HCT116 (cell line): ENCODE results near the gene C5orf52. TPM values are rescaled to one million over a fixed set of nuclear protein-coding genes. Genes with fewer than 3 reads are reported as not detected.

Experiments used
- ATAC-seq: fragments of 200-7000 bp; cut with Tn5 transposase; 2 replicates; pipeline ENCODE4 v1.9.1; 2020; ENCODE audit warnings: mild to moderate bottlenecking, moderate library complexity
- BruUV-seq: library from RNA; stranded (reverse); fragments of 400-500 nt; replicated peaks from 2 replicates; lab custom pipeline; 2021; lab: Mats Ljungman, UMichigan
- CTCF ChIA-PET: fragments of 300-600 bp; sonication (Branson Sonifier 250); formaldehyde crosslinking; loops from one replicate; lab custom pipeline; 2021; ENCODE audit warnings: antibody characterized with exemption; lab: Charles Lee
- POLR2A ChIA-PET: fragments of 300-600, 350-600 bp; sonication (Branson Sonifier 250); formaldehyde crosslinking; loops from one replicate; lab custom pipeline; 2021; ENCODE audit warnings: antibody characterized with exemption; lab: Charles Lee
- RAD21 ChIA-PET, 2 experiments: fragments of 300-600 bp; sonication (Branson Sonifier 250); formaldehyde crosslinking; loops; one replicate each; lab custom pipeline; 2023; ENCODE audit warnings: low total read pairs in 2 of 2; ENCODE audit not compliant: uncharacterized antibody in 2 of 2, unreplicated experiment in 2 of 2, low non-redundant PET in 1 of 2; lab: Charles Lee
- DNase-seq: peaks from one replicate; pipeline ENCODE4 v3.0.0-alpha.2; 2010; ENCODE audit warnings: low read depth, low spot score
- H2AFZ ChIP-seq: fragments of 200-600 bp; shearing (Covaris generic), sonication (generic); 2 replicates; pipeline ENCODE4 v1.6.1; 2017; ENCODE audit warnings: low read depth, mixed run types, mixed read lengths, antibody characterized with exemption, low read length; ENCODE audit not compliant: poor library complexity, severe bottlenecking
- H3K27ac ChIP-seq: 2 replicates; pipeline ENCODE4 v1.5.1; 2012; ENCODE audit warnings: low read depth, low read length
- H3K27me3 ChIP-seq: fragments of 200-600 bp; sonication (generic); 2 replicates; pipeline ENCODE4 v1.6.1; 2016; ENCODE audit warnings: mixed run types, low read length, mixed read lengths; ENCODE audit not compliant: insufficient read depth
- H3K36me3 ChIP-seq, 2 experiments: fragments of 200-500 bp in 1 of 2; fragments of 200-600 bp in 1 of 2; sonication (Bioruptor generic) in 1 of 2; sonication (generic) in 1 of 2; 2 replicates each; pipeline versions ENCODE4 v1.5.1 to v1.6.1; 2014 to 2016; ENCODE audit warnings: low read length in 2 of 2, inconsistent platforms in 1 of 2, mixed read lengths in 1 of 2, mixed run types in 1 of 2; ENCODE audit not compliant: insufficient read depth in 2 of 2, control insufficient read depth in 1 of 2
- H3K4me1 ChIP-seq, 2 experiments: fragments of 200-600 bp in 1 of 2; sonication (generic) in 1 of 2; 2 replicates each; pipeline versions ENCODE4 v1.5.1 to v1.6.1; 2012 to 2017; ENCODE audit warnings: low read length in 2 of 2, inconsistent platforms in 1 of 2, mild to moderate bottlenecking in 1 of 2, mixed read lengths in 1 of 2, mixed run types in 1 of 2, moderate library complexity in 1 of 2; ENCODE audit not compliant: insufficient read depth in 2 of 2, control insufficient read depth in 1 of 2
- H3K4me2 ChIP-seq: fragments of 200-600 bp; sonication (generic); 2 replicates; pipeline ENCODE4 v1.6.1; 2017; ENCODE audit warnings: mixed run types, low read length, mixed read lengths
- H3K4me3 ChIP-seq, 2 experiments: fragments of 200-600 bp in 1 of 2; sonication (generic) in 1 of 2; replicated peaks in 1 of 2; 2 replicates each; pipeline ENCODE4 v1.5.1; 2011 to 2016; ENCODE audit warnings: low read length in 2 of 2, control low read depth in 1 of 2, low read depth in 1 of 2, mild to moderate bottlenecking in 1 of 2, mixed read lengths in 1 of 2, mixed run types in 1 of 2
- H3K79me2 ChIP-seq: fragments of 200-600 bp; sonication (generic); 2 replicates; pipeline ENCODE4 v1.6.1; 2017; ENCODE audit warnings: mild to moderate bottlenecking, mixed run types, low read length, moderate library complexity, mixed read lengths; ENCODE audit not compliant: insufficient read depth
- H3K9ac ChIP-seq: fragments of 200-600 bp; sonication (generic); 2 replicates; pipeline ENCODE4 v1.6.1; 2016; ENCODE audit warnings: low read length, mixed read lengths
- H3K9me2 ChIP-seq: fragments of 200-600 bp; sonication (generic), shearing (Covaris generic); 2 replicates; pipeline ENCODE4 v1.6.1; 2017; ENCODE audit warnings: mixed run types, mild to moderate bottlenecking, moderate library complexity; ENCODE audit not compliant: insufficient read depth
- H3K9me3 ChIP-seq, 2 experiments: fragments of 200-500 bp in 1 of 2; fragments of 200-600 bp in 1 of 2; sonication (Bioruptor generic) in 1 of 2; sonication (generic) in 1 of 2; 2 replicates each; pipeline ENCODE4 v1.6.1; 2014 to 2017; ENCODE audit warnings: low read length in 2 of 2, mixed read lengths in 2 of 2, inconsistent platforms in 1 of 2, low read depth in 1 of 2, mild to moderate bottlenecking in 1 of 2, mixed run types in 1 of 2, moderate library complexity in 1 of 2; ENCODE audit not compliant: control insufficient read depth in 1 of 2, insufficient read depth in 1 of 2
- H4K20me1 ChIP-seq: fragments of 200-600 bp; sonication (generic), shearing (Covaris generic); 2 replicates; pipeline ENCODE4 v1.6.1; 2017; ENCODE audit warnings: mixed run types, mild to moderate bottlenecking, moderate library complexity; ENCODE audit not compliant: insufficient read depth
- CBX3 ChIP-seq: IDR thresholded peaks from 2 replicates; pipeline ENCODE4 v1.6.1; 2012; ENCODE audit warnings: low read depth
- CEBPB ChIP-seq: IDR thresholded peaks from 2 replicates; pipeline ENCODE4 v1.6.1; 2012; ENCODE audit warnings: low read depth
- EGR1 ChIP-seq: IDR thresholded peaks from 2 replicates; pipeline ENCODE4 v1.6.1; 2012; ENCODE audit warnings: low read depth
- ELF1 ChIP-seq: IDR thresholded peaks from 2 replicates; pipeline ENCODE4 v1.6.1; 2012; ENCODE audit warnings: low read depth, borderline replicate concordance
- EZH2 ChIP-seq: fragments of 200-600 bp; sonication (generic); IDR thresholded peaks from 2 replicates; pipeline ENCODE4 v1.6.1; 2017; ENCODE audit warnings: antibody characterized with exemption, mixed run types
- EZH2phosphoT487 ChIP-seq: fragments of 200-600 bp; IDR thresholded peaks from 2 replicates; pipeline ENCODE4 v1.6.1; 2018; ENCODE audit warnings: antibody characterized with exemption, borderline replicate concordance
- FOSL1 ChIP-seq: IDR thresholded peaks from 2 replicates; pipeline ENCODE4 v1.6.1; 2012; ENCODE audit warnings: low read depth
- POLR2A ChIP-seq: IDR thresholded peaks from 2 replicates; pipeline ENCODE4 v1.7.0; 2011; ENCODE audit warnings: borderline replicate concordance; ENCODE audit not compliant: insufficient read depth, insufficient read length; ENCODE audit errors: extremely low read depth
- POLR2AphosphoS5 ChIP-seq: IDR thresholded peaks from 2 replicates; pipeline ENCODE4 v1.6.1; 2011; ENCODE audit warnings: mild to moderate bottlenecking, low read depth, low read length, moderate library complexity
- RAD21 ChIP-seq: IDR thresholded peaks from 2 replicates; pipeline ENCODE4 v1.6.1; 2012; ENCODE audit warnings: low read depth, mild to moderate bottlenecking
- SIN3A ChIP-seq: IDR thresholded peaks from 2 replicates; pipeline ENCODE4 v1.6.1; 2012; ENCODE audit warnings: low read depth
- SRF ChIP-seq: IDR thresholded peaks from 2 replicates; pipeline ENCODE4 v1.6.1; 2012; ENCODE audit warnings: low read depth
- TCF7L2 ChIP-seq: IDR thresholded peaks from 2 replicates; pipeline ENCODE4 v1.7.0; 2011; ENCODE audit warnings: borderline replicate concordance, inconsistent platforms; ENCODE audit not compliant: insufficient read depth, insufficient read length; ENCODE audit errors: extremely low read depth
- ZFX ChIP-seq: fragments of 450-650 bp; IDR thresholded peaks from 2 replicates; pipeline ENCODE4 v1.6.1; 2017
- ZNF274 ChIP-seq: fragments of 200-500 bp; sonication (Bioruptor generic); IDR thresholded peaks from 2 replicates; pipeline ENCODE4 v1.6.1; 2014; ENCODE audit warnings: mild to moderate bottlenecking, low read depth, low read length, inconsistent platforms
- intact Hi-C: fragments of 100-400 bp; cut with micrococcal nuclease; formaldehyde crosslinking; loops from 2 replicates; pipeline ENCODE4 v1.10.0; 2022
- total RNA-seq: library from RNA; stranded (reverse); gene quantifications from one replicate; pipeline ENCODE4 v1.2.1, GENCODE V29; 2021; ENCODE audit not compliant: unreplicated experiment
- TF ChIP-seq, protein P1 (sequence below): IDR thresholded peaks from 2 replicates; pipeline ENCODE4 v1.6.1; 2012; ENCODE audit warnings: low read depth

Gene C5orf52
- total RNA-seq, 1 experiment from 2014 or later: not detected

DNA sequence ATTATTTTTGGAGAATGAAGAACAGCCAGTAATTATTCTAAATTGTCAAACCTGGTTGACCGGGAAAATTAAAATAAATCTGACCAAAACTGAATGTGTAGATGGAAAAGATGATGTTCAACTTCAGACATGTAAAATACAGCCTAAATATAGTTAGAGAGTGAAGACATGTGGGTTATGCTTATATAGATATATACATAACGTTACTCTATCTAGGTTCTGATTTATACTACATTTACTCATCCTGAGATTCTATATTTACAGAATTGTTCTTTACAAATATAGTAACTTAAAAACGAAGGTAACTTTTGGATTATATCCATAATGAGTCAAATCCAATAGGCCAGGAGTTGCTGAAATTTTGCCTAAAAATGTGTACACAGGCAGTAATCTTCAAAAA, 39.1 kb downstream of the C5orf52 start:
- H4K20me1 ChIP-seq: no peaks in the 10 kb centered on the region
- no peaks in the 10 kb centered on the region for H3K4me1 ChIP-seq
- no peaks in the 10 kb centered on the region for H3K36me3 ChIP-seq
- H3K4me2 ChIP-seq: no peak overlapping the region
- no peaks in the 10 kb centered on the region for H3K79me2 ChIP-seq
- no TSS peak for BruUV-seq
- no peak for TF ChIP-seq SRF
- TF ChIP-seq SIN3A: no peak
- TF ChIP-seq POLR2AphosphoS5: no peak
- TF ChIP-seq RAD21: no peak
- TF ChIP-seq CEBPB: no peak
- no peak for TF ChIP-seq EZH2phosphoT487
- TF ChIP-seq CBX3: no peak
- TF ChIP-seq ELF1: no peak
- no peak for TF ChIP-seq POLR2A
- TF ChIP-seq ZFX: no peak
- TF ChIP-seq ZNF274: no peak
- TF ChIP-seq, protein P1, sequence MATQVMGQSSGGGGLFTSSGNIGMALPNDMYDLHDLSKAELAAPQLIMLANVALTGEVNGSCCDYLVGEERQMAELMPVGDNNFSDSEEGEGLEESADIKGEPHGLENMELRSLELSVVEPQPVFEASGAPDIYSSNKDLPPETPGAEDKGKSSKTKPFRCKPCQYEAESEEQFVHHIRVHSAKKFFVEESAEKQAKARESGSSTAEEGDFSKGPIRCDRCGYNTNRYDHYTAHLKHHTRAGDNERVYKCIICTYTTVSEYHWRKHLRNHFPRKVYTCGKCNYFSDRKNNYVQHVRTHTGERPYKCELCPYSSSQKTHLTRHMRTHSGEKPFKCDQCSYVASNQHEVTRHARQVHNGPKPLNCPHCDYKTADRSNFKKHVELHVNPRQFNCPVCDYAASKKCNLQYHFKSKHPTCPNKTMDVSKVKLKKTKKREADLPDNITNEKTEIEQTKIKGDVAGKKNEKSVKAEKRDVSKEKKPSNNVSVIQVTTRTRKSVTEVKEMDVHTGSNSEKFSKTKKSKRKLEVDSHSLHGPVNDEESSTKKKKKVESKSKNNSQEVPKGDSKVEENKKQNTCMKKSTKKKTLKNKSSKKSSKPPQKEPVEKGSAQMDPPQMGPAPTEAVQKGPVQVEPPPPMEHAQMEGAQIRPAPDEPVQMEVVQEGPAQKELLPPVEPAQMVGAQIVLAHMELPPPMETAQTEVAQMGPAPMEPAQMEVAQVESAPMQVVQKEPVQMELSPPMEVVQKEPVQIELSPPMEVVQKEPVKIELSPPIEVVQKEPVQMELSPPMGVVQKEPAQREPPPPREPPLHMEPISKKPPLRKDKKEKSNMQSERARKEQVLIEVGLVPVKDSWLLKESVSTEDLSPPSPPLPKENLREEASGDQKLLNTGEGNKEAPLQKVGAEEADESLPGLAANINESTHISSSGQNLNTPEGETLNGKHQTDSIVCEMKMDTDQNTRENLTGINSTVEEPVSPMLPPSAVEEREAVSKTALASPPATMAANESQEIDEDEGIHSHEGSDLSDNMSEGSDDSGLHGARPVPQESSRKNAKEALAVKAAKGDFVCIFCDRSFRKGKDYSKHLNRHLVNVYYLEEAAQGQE: no peak
- TF ChIP-seq EGR1: no peak
- no peak for TF ChIP-seq EZH2
- TF ChIP-seq TCF7L2: no peak
- TF ChIP-seq FOSL1: no peak
- TF ChIP-seq, all 23 proteins: peak for 0
- Histone ChIP-seq H3K4me3 (no peak overlapping the region), H2AFZ (no peak overlapping the region), H3K9ac (no peak overlapping the region), H3K27me3 (no peaks in the 10 kb centered on the region), H3K9me2 (no peaks in the 10 kb centered on the region), H3K27ac (no peak overlapping the region), H3K9me3 (no peaks in the 10 kb centered on the region)
- intact Hi-C loops: loop anchor here (10.0 kb wide), 1 partner anchor 236 kb away; no protein-coding TSS in a partner anchor
- CTCF ChIA-PET: no interaction called here
- no peak for ATAC-seq
- no peak for DNase-seq
- POLR2A ChIA-PET: no interaction called here
- RAD21 ChIA-PET: no interaction called here
